ENCODE results near the gene CACNA2D2. TPM values are rescaled to one million over a fixed set of nuclear protein-coding genes. Genes with fewer than 3 reads are reported as not detected.

Gene CACNA2D2
- total and polyA plus RNA-seq, 2 of the 4 experiments (the other 2 are of a cell fraction): 0.15 TPM; not detected in 1

DNA sequence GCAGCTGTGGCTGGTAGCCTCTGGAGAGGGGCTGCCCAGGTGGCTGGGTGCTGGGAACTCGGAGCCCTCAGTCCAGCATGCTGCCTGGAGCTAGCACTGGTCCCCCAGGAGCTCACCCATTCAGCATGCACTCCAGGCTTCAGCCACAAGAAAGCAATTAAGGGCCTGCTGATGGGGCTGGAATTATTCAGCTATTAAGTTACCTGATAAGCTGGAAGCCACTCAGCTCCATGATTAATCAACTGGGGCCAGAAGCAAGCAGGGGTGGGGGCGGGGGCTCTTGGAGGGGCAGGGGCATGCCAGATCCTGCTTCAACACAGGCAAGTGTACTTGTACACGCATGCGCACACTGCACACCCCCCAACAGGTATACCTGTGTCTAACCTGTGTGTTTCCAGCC lies 122.1 kb downstream of the CACNA2D2 start:
- H3K18ac ChIP-seq (ENCODE audit: low read depth, low read length): no peak overlapping the region
- H4K91ac ChIP-seq (ENCODE audit: insufficient read depth, low read depth, low read length): no peak overlapping the region
- no peak overlapping the region for H4K5ac ChIP-seq (ENCODE audit: low read depth, low read length)
- H3K9me1 ChIP-seq (ENCODE audit: insufficient read depth, low read length): no peaks in the 10 kb centered on the region
- ChIA-PET POLR2A (ENCODE audit: unreplicated experiment) (interaction anchor here (0.6 kb wide), 1 partner anchor 29 kb away, joined by 14 read pairs; no protein-coding TSS in a partner anchor), CTCF (no interaction called here)
- DNase-seq (no peak), ATAC-seq (ENCODE audit: low read depth) (no peak)
- no peak overlapping the region for H3K9ac ChIP-seq (ENCODE audit: low read depth, low read length)
- H3K23ac ChIP-seq (ENCODE audit: low read depth, low read length): no peak overlapping the region
- H3K27me3 ChIP-seq (ENCODE audit: control insufficient read depth, insufficient read depth, low read length): peaks cover 34% of the 10 kb centered on the region
- no peak overlapping the region for H2BK120ac ChIP-seq (ENCODE audit: low read depth, low read length)
- H4K8ac ChIP-seq (ENCODE audit: low read depth in 2 of 2, low read length in 2 of 2): no peak overlapping the region
- no peaks in the 10 kb centered on the region for H3K36me3 ChIP-seq (ENCODE audit: control insufficient read depth, insufficient read depth, low read length)
- no peak overlapping the region for H2AFZ ChIP-seq (replicated peaks; ENCODE audit: low read length, poor library complexity)
- no peak overlapping the region for H3K4me2 ChIP-seq (ENCODE audit: low read depth, low read length)
- H3K4me3 ChIP-seq (ENCODE audit: insufficient read depth, low read depth, low read length): no peak overlapping the region
- H3K4ac ChIP-seq (ENCODE audit: low read depth, low read length): no peak overlapping the region
- H3K56ac ChIP-seq (ENCODE audit: extremely low read depth, insufficient read depth, low read length): no peak overlapping the region
- no peak overlapping the region for H2BK15ac ChIP-seq (ENCODE audit: low read depth, low read length)
- TF ChIP-seq NFE2L2 (IDR thresholded peaks at IDR 0.05; ENCODE audit: low read depth, low read length): no peak
- TF ChIP-seq BHLHE40 (IDR thresholded peaks at IDR 0.05; ENCODE audit: low read depth, low read length): no peak
- TF ChIP-seq RAD21 (IDR thresholded peaks at IDR 0.05; ENCODE audit: low read length): no peak
- no peak for TF ChIP-seq MAZ (IDR thresholded peaks at IDR 0.05; ENCODE audit: borderline replicate concordance, low read depth, low read length)
- no peak for TF ChIP-seq USF2 (IDR thresholded peaks at IDR 0.05; ENCODE audit: low read depth, low read length)
- H2BK20ac ChIP-seq (ENCODE audit: low read depth, low read length): no peak overlapping the region
- no peaks in the 10 kb centered on the region for H4K20me1 ChIP-seq (ENCODE audit: insufficient read depth, low read length)
- intact Hi-C loops (cut with micrococcal nuclease): no loop called here
- H2AK9ac ChIP-seq (replicated peaks; ENCODE audit: low read depth, low read length, poor library complexity): no peak overlapping the region
- dilution Hi-C loops (cut with HindIII; ENCODE audit: low sequenced_read_pairs, unreplicated experiment): no loop called here
- no TSS peak for BruUV-seq (replicated peaks)
- no peaks in the 10 kb centered on the region for H3K79me1 ChIP-seq (ENCODE audit: low read depth in 1 of 2, low read length in 2 of 2)
- no peak overlapping the region for H3K14ac ChIP-seq (replicated peaks; ENCODE audit: low read depth, low read length)
- no peaks in the 10 kb centered on the region for H3K4me1 ChIP-seq (ENCODE audit: control insufficient read depth, insufficient read depth, low read length)
- no peaks in the 10 kb centered on the region for H3K9me3 ChIP-seq (ENCODE audit: control insufficient read depth, insufficient read depth, low read length)
- in situ Hi-C loops (cut with MboI; ENCODE audit: low sequenced_read_pairs): no loop called here
- WGBS, 2 experiments (ENCODE audit: extremely low coverage in 2 of 2, insufficient read length in 1 of 2): no CpG with 5 or more reads among the region's 4 CpGs
- H2AK5ac ChIP-seq (ENCODE audit: low read depth, low read length): no peak overlapping the region
- no peak overlapping the region for H2BK5ac ChIP-seq (ENCODE audit: low read depth, low read length, poor library complexity, severe bottlenecking)
- no peak overlapping the region for H3K27ac ChIP-seq (ENCODE audit: insufficient read depth, low read length)
